GM21360 (cell line): ENCODE measurements around the gene RTKN.
"Not testable (repeated sequence)": the region's sequence is repeated elsewhere in the genome, so short reads cannot be mapped to it uniquely, and the experiment has no call there.

Experiments
- ATAC-seq: cut with Tn5 transposase; IDR thresholded peaks from one replicate; pipeline ENCODE4 v1.9.1; 2021; ENCODE audit warnings: mild to moderate bottlenecking, moderate library complexity; ENCODE audit not compliant: unreplicated experiment

The RTKN gene, protein sequence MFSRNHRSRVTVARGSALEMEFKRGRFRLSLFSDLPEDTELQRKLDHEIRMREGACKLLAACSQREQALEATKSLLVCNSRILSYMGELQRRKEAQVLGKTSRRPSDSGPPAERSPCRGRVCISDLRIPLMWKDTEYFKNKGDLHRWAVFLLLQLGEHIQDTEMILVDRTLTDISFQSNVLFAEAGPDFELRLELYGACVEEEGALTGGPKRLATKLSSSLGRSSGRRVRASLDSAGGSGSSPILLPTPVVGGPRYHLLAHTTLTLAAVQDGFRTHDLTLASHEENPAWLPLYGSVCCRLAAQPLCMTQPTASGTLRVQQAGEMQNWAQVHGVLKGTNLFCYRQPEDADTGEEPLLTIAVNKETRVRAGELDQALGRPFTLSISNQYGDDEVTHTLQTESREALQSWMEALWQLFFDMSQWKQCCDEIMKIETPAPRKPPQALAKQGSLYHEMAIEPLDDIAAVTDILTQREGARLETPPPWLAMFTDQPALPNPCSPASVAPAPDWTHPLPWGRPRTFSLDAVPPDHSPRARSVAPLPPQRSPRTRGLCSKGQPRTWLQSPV

DNA sequence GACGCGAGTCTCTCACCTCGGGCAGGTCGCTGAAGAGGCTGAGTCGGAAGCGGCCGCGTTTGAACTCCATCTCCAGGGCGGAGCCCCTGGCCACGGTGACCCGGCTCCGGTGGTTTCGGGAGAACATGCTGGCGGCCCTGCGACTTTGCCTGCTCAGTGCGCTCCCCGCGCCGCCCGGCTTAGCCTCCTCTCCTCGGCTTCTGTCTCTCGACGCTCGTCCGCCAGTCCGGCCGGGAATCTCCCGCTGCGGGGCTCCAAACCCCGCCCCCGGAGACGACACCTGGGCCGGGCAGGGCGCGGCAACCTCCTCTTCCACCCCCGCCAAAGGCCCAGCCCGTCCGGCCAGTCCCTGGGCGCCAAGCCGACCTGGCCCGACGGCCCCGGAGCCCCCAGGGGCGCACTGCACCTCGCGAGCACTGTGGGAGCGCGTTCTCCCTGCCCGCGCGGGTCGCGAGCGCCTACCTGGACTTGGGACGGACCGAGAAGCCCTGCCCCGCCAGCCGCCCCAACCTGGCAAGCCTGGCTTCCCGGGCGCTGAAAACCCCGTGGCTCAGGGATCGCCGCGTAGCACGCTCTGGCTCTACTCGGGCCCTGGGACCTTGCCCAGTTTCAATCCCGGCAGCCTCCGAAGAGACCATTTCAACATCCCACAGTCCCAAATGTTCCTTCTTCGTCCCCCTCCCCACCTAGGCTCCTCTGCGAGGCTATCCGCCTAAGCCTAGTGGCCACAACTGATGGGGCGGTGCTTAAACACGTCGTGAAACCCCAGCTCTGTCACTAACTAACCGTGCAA lies at the start of gene RTKN:
RTKN (minus strand) TSS at position 248 of the 793 bp plus-strand sequence; CDS start at position 127, 121 bp downstream.
- ATAC-seq, result no peak

GRCh38 chr2:74489906-74490305 lies 48.2 kb upstream of the RTKN start:
- ATAC-seq, result no peak

DNA sequence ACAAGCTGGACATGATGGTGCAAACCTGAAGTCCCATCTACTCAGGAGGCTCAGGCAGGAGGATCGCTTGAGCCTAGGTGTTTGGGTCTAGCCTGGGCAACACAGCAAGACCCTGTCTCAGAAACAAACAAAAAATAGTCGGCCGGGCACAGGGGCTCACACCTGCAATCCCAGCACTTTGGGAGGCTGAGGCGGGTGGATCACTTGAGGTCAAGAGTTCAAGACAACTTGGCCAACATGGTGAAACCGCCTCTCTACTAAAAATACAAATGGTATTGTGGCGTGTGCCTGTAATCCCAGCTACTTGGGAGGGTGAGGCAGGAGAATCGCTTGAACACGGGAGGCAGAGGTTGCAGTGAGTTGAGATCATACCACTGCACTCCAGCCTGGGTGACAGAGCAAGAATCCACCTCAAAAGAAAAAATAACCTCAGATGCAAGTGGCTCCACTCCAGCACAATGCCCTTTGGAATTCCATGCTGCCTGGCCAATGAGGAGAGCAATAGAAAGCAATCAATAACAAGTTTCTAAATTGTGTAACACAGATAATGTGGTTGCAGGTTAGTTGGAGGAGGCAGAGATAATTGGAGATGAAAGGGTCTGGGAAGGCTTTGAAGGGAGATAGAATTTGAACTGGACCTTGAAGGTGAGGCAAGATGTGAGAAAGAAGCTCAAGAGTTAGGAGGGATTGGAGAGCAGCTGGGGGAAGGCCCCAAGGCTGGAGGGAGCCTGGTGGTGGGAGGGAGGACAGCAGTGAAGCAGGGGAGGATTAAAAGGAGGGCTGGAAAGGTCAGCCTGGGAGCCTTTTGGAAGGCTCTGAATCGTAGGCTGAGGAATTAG lies 47.1 kb upstream of the RTKN start:
- no peak for ATAC-seq

GRCh38 chr2:74486141-74486540 lies 44.4 kb upstream of the RTKN start:
- no peak for ATAC-seq

DNA sequence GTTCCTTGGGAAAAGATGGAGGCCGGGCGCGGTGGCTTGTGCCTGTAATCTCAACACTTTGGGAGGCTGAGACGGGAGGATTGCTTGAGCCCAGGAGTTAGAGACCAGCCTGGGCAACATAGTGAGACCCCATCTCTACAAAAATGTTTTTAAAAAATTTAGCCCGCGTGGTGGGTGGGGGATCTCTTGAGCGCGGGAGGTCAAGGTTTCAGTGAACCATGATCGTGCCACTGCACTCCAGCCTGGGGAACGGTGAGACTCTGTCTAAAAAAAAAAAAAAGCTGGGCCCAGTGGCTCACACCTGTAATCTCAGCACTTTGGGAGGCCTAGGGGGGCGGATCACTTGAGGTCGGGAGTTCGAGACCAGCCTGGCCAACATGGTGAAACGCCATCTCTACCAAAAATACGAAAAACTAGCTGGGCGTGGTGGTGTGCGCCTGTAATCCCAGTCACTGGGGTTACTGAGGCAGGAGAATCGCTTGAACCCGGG lies 42.0 kb upstream of the RTKN start:
- not testable (repeated sequence) for ATAC-seq

DNA sequence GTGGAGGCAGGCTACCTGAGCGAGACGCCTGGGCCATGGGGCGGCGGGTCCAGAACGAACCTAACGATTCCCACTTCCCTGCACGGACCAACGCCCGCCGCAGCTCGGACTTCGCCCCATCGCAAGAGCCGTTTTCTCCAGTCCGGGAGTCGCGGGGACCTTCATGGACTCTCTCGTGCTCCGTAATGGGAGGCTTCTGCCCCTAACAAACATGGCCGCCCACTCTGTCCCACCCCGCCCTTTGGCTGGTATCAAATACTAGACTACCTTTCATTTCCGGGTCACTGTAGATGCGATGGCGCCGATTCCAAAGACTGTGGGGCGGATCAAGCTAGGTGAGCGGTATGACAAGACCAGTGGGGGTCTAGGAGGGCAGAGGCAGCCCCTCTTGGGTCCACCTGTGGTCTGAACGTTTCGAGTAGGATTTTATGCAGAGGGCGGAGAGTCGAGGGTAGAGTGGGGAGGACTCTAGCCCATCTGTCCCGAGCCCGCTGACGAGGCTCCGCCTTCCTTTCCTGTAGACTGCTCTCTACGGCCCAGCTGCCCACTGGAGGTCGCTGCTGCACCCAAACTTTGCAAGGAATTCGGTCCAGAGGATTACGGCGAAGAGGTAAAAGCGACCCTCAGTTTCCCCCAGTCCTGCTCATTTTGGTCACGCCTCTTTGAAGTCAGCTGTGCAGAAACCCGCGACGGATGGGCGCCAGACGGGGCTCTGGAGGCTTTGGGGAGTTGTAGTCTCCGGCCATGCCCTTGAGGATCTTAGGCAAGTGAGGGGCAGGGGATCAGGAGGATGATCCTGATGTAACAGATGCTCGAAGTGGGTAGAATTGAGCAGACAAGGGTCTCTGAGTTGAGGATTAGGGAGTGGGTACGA lies 41.3 kb upstream of the RTKN start, which contains the start of the genes CCDC142 and TTC31:
CCDC142 (minus strand) TSS at position 198 of the 874 bp plus-strand sequence; CDS start at position 37, 161 bp downstream.
TTC31 (plus strand) TSS at position 281 of the 874 bp plus-strand sequence; CDS start at position 296, 15 bp downstream.
- ATAC-seq, result peak; percentile 79

DNA sequence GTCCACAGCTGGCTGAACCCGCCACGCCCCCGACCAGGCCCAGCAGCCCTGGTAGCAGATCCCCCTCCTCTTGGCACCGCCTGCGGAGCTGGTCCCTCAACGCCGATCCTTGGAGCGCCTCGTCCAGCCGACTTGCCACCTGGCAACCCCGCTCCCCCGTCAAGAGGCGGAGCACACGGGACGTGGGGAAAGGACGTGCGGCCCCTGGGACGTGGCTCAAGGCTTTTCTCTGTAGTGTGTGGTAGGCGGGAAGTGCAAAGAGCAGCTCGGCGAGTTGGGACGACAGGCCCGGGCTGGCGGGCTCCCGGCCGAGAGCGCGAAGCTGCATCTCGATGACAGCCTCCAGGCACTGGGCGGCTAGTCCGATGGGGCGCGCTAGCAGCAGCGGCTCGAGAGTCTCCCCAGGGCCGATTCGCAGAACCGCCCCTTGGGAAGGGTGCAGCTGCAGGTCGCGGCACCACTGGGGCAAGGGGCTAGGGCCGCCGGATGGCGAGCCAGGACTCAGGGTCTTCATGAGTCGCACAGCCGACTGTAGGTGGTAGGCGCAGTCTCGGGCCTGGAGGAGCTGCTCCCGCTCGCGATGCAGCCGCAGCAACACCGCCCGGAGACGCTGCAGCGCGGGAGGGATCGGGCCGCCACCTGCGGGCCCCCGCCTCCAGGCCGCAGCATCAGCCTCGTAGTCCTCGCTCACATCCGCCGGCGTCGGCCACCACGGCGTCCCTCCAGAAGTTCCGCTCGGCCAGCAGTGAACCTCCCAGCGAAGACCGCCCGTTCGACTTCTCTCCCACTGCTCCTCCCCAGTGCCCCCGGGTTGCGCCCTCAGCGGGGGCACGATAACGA lies 40.4 kb upstream of the RTKN start:
- peak; percentile 32 for ATAC-seq

GRCh38 chr2:74481431-74481830 lies 39.7 kb upstream of the RTKN start:
- ATAC-seq, result no peak

GRCh38 chr2:74474899-74475298 lies 33.2 kb upstream of the RTKN start:
- ATAC-seq, result no peak

- no peak for ATAC-seq
These were observed 32.7 kb upstream of the RTKN start for GRCh38 chr2:74474481-74474880.

DNA sequence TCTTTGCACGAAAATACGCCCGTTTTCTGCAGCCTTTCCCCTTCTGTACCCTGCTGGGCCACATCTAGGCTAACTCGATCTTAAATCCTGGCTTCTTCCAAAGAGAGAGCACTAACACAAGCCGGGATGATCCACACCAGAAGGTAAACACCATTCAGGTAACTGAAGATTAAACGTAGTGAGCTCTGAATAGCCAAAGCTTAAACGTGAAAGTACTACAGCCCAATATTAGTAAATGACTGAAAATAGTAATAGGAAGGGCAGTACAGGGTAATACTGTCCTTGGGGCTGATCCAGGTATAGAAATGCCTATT lies 31.2 kb upstream of the RTKN start:
- ATAC-seq, result no peak

DNA sequence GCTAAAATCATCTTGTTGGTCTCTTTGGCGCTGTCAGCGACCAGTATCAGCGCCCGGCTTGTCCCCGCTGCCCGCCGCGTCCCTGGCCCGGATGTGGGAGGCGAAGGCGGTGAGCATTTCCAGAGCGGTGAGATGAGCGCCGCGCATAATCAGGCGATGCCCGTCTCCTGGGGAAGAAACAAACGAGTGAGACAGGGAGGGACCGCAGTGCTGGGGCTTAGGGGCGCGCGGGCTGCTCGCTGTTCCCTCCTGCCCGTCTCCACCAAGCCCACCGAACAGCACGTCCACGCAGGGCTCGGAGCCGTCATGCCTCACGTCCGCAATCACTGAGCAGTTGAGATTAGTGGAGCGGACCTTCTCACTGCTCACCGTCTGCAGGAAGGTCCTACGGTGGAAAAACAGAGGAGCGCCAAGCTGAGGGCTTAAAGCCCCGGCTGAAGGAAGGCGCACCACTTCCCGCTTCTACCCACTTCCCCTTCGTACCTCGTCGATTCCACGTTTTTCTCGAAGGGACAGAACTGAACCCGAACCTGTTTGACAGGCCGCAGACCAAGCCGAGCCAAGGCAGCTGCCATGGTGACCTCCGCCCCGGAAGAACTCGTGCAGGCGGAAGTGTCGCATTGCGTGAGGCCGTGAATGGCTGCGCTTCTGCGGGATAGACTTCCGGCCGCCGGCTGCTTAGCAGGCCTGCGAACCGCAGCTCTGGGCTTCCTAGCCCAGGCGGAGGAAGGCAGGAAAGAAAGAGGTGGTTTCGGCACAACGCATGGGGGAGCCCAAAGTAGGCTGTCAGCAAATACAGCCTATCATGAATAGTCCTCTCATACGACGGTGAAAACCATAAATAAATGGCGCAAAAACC lies 30.6 kb upstream of the RTKN start, which contains the start of gene MRPL53:
MRPL53 (minus strand) TSS at position 595 of the 859 bp plus-strand sequence; CDS start at position 575, 20 bp downstream.
- peak; percentile 82 for ATAC-seq

DNA sequence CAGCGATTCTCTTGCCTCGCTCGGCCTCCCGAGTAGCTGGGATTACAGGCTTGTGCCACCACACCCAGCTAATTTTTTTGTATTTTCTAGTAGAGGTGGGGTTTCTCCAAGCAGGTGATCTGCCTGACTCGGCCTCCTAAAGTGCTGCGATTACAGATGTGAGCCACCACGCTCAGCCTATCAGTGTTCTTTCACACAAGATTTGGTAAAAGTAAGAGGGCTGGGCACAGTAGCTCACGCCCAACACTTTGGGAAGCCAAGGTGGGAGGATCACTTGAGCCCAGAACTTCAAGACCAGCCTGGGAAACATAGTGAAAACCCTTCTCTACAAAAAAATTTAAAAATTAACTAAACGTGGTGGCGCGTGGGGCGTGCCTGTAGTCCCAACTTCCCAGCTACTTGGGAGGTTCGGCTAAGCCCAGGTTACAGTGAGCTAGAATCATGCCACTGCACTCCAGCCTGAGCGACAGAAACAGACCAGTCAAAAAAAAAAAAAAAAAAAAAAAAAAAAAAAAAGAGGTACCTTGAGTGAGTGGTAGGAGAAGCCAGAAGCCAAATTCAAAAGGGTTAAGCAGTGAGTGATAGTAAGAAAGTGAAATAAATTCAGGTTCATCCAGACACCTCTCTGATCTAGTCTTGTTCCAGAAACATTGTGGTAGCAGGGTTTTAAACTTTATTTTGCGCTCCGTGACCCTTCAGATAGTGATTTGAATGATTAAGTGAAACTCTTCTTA lies 29.8 kb upstream of the RTKN start:
- no peak for ATAC-seq

GRCh38 chr2:74470742-74471141 lies 29.0 kb upstream of the RTKN start:
- not testable (repeated sequence) for ATAC-seq

GRCh38 chr2:74464406-74464805 lies 22.7 kb upstream of the RTKN start:
- ATAC-seq, result no peak

DNA sequence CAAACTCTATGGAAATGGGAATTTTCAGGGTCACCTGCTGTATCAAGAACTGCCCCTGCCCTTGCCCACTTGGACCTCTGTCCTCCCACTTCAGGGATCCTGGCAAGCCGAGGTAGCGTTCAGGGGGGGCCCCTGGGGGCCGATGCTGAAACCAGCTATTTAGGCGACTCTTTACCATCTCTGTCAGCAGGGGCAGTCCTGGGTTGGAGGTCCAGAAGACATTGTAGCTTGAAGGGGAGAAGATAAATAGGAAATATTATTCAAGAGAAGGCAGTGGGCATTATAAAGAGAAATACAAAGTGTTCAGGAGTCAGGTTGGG lies 21.0 kb upstream of the RTKN start:
- ATAC-seq, result no peak
